Measurements from ENCODE around the gene USH2A.

Gene USH2A

GRCh38 chr1:216224233-216224632 lies 199.0 kb downstream of the USH2A start:
- in situ Hi-C loops (cut with HindIII; ENCODE audit: low sequenced_read_pairs), result no loop called here
- no peak overlapping the region for H3K4me3 ChIP-seq (ENCODE audit: low read depth, low read length)
- DNase-seq (ENCODE audit: low read depth), result no peak
- TF ChIP-seq, protein P1, sequence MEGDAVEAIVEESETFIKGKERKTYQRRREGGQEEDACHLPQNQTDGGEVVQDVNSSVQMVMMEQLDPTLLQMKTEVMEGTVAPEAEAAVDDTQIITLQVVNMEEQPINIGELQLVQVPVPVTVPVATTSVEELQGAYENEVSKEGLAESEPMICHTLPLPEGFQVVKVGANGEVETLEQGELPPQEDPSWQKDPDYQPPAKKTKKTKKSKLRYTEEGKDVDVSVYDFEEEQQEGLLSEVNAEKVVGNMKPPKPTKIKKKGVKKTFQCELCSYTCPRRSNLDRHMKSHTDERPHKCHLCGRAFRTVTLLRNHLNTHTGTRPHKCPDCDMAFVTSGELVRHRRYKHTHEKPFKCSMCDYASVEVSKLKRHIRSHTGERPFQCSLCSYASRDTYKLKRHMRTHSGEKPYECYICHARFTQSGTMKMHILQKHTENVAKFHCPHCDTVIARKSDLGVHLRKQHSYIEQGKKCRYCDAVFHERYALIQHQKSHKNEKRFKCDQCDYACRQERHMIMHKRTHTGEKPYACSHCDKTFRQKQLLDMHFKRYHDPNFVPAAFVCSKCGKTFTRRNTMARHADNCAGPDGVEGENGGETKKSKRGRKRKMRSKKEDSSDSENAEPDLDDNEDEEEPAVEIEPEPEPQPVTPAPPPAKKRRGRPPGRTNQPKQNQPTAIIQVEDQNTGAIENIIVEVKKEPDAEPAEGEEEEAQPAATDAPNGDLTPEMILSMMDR (IDR thresholded peaks at IDR 0.05; ENCODE audit: low read depth, low read length, missing control alignments), result no peak

DNA sequence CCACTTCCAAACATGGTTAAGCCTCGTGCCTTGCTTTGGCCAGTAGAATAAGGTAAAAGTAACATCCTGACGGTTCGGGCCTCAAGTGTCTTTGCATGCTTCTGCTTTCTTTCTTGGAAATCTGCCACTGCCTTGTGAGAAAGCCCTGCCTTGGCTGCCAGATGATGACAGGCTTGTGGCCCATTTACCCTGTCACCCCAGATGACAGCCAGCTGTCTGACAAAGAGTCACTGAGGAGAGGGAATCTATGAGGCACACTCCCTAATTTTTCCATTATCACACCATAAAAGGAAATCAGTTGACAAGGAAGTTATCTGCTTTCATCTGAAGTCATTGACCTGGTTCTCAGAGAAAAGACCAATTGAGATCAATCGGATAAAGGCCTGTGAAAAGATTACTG lies 199.8 kb downstream of the USH2A start:
- in situ Hi-C loops (cut with HindIII; ENCODE audit: low sequenced_read_pairs), result no loop called here
- DNase-seq (ENCODE audit: low read depth), result no peak
- no peak overlapping the region for H3K4me3 ChIP-seq (ENCODE audit: low read depth, low read length)
- TF ChIP-seq, protein P1 (IDR thresholded peaks at IDR 0.05; ENCODE audit: low read depth, low read length, missing control alignments), result no peak

DNA sequence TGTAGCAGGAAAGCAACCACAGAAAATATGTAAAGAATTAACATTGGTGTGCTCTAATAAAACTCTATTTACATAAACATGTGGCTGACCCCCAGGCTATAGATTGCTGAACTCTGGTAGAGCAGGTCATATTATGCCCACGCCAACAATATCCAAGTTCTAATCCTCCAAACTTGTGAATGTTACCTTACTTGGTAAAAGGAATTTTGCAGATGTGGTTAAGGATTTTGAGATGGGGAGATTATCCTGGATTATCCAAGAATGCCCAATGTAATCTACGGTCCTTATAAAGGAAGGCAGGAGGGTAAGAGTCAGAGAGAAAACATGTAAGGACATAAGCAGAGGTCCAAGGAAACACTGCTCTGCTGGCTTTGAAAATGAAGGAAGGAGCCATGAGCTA lies 201.0 kb downstream of the USH2A start:
- no peak for DNase-seq (ENCODE audit: low read depth)
- H3K4me3 ChIP-seq (ENCODE audit: low read depth, low read length), result no peak overlapping the region
- TF ChIP-seq, protein P1 (IDR thresholded peaks at IDR 0.05; ENCODE audit: low read depth, low read length, missing control alignments), result no peak
- in situ Hi-C loops (cut with HindIII; ENCODE audit: low sequenced_read_pairs), result no loop called here

DNA sequence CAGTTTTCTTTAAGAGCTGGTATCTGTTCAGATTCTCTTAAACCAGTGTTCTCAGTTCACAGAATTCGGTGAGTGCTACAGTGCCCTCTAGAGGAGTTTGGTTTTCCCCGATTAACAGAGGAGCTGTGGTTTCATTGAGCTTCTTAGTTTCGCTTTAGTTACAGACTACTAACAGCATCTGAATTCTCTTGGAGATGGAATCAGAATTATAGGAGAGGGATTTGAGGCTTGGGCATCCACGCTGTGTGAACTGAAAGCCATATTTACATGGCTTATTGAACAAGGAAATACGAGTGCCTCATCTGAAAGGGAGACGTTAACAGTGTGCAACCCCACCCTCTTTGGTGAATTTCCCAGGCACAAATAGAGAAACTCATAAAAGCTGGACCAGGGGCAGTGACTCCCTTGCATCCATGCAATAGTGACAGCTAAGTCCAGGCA lies 202.0 kb downstream of the USH2A start:
- peak overlapping the region; percentile 40 for H3K4me3 ChIP-seq (ENCODE audit: low read depth, low read length)
- peak; percentile 77 for DNase-seq (ENCODE audit: low read depth)
- TF ChIP-seq, protein P1 (IDR thresholded peaks at IDR 0.05; ENCODE audit: low read depth, low read length, missing control alignments), result peak; percentile 85
- in situ Hi-C loops (cut with HindIII; ENCODE audit: low sequenced_read_pairs), result no loop called here

- TF ChIP-seq, protein P1 (IDR thresholded peaks at IDR 0.05; ENCODE audit: low read depth, low read length, missing control alignments), result no peak
- no peak for DNase-seq (ENCODE audit: low read depth)
- in situ Hi-C loops (cut with HindIII; ENCODE audit: low sequenced_read_pairs), result no loop called here
- H3K4me3 ChIP-seq (ENCODE audit: low read depth, low read length), result no peak overlapping the region
These were observed 206.9 kb downstream of the USH2A start for GRCh38 chr1:216216305-216216704.

DNA sequence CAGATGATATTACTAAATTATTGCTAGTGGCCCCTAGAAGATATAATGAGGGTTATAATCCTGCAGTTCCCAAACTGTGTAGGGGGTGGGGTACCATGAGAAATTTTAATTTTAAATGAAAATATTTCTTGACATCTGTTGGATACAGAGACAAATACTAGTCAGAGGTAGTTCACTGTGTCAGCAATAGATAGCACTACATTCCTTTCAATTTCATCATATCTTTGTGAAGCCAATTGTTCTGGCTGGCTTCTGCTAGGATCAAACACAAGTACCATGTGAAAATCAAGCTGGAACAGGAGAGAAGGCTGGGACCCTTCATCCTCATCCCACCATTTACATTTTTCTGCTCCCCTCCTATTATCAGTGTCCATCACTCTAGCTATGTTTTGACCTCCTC lies 208.1 kb downstream of the USH2A start:
- no peak for DNase-seq (ENCODE audit: low read depth)
- no peak overlapping the region for H3K4me3 ChIP-seq (ENCODE audit: low read depth, low read length)
- in situ Hi-C loops (cut with HindIII; ENCODE audit: low sequenced_read_pairs), result no loop called here

More for the DNA sequence above, 208.1 kb downstream of the USH2A start:
- TF ChIP-seq, protein P1 (IDR thresholded peaks at IDR 0.05; ENCODE audit: low read depth, low read length, missing control alignments), result no peak
